Ishikawa (cell line): ENCODE results near the gene ENHO.

Experiments
- CEBPB ChIP-seq: IDR thresholded peaks from 2 replicates; pipeline ENCODE4 v1.6.1; 2012
- CREB1 ChIP-seq: IDR thresholded peaks from 2 replicates; pipeline ENCODE4 v1.6.1; 2012; ENCODE audit warnings: low read depth
- EGR1 ChIP-seq: IDR thresholded peaks from 2 replicates; pipeline ENCODE4 v1.6.1; 2012
- EP300 ChIP-seq: IDR thresholded peaks from 2 replicates; pipeline ENCODE4 v1.6.1; 2012; ENCODE audit warnings: borderline replicate concordance
- FOXM1 ChIP-seq: IDR thresholded peaks from 2 replicates; pipeline ENCODE4 v1.6.1; 2012; ENCODE audit warnings: low read depth, borderline replicate concordance
- REST ChIP-seq: IDR thresholded peaks from 2 replicates; pipeline ENCODE4 v1.6.1; 2012; ENCODE audit warnings: low read depth, mild to moderate bottlenecking
- TAF1 ChIP-seq: IDR thresholded peaks from 2 replicates; pipeline ENCODE4 v1.6.1; 2012; ENCODE audit warnings: low read depth, mild to moderate bottlenecking
- TCF12 ChIP-seq: IDR thresholded peaks from 2 replicates; pipeline ENCODE4 v1.6.1; 2012; ENCODE audit warnings: low read depth
- ZBTB7A ChIP-seq: IDR thresholded peaks from 2 replicates; pipeline ENCODE4 v1.6.1; 2012; ENCODE audit warnings: low read depth

- TF ChIP-seq TAF1, result no peak
- no peak for TF ChIP-seq TCF12
- no peak for TF ChIP-seq EP300
- no peak for TF ChIP-seq ZBTB7A
- TF ChIP-seq CEBPB, result no peak
- no peak for TF ChIP-seq REST
- TF ChIP-seq EGR1, result no peak
- TF ChIP-seq CREB1, result no peak
- TF ChIP-seq FOXM1, result no peak
Observed at GRCh38 chr9:34521406-34522045, 1.3 kb downstream of the ENHO start.
